Panc1 (cell line): ENCODE data around the gene CELF2. TPM values are rescaled to one million over a fixed set of nuclear protein-coding genes. Genes with fewer than 3 reads are reported as not detected.

Experiments
- ATAC-seq: fragments of 200-7000 bp; cut with Tn5 transposase; 2 replicates; pipeline ENCODE4 v1.9.1; 2020; ENCODE audit warnings: mild to moderate bottlenecking, moderate library complexity
- BruUV-seq: library from RNA; stranded (reverse); fragments of 400-500 nt; replicated peaks from 2 replicates; lab custom pipeline; 2021; lab: Mats Ljungman, UMichigan
- CTCF ChIA-PET: fragments of 300-600 bp; sonication (Branson Sonifier 250); formaldehyde crosslinking; loops from one replicate; lab custom pipeline; 2022; ENCODE audit warnings: antibody characterized with exemption; lab: Charles Lee
- POLR2A ChIA-PET: fragments of 300-600 bp; sonication (Branson Sonifier 250); formaldehyde crosslinking; loops from one replicate; lab custom pipeline; 2022; ENCODE audit warnings: antibody characterized with exemption; lab: Charles Lee
- DNase-seq: peaks from one replicate; pipeline ENCODE4 v3.0.0-alpha.2; 2010; ENCODE audit warnings: low read depth, low spot score
- H3K27ac ChIP-seq: 2 replicates; pipeline ENCODE4 v1.5.1; 2011; ENCODE audit warnings: mild to moderate bottlenecking, low read length, inconsistent platforms
- H3K27me3 ChIP-seq: fragments of 200-500 bp; sonication (Bioruptor generic); 2 replicates; pipeline ENCODE4 v1.6.0; 2014; ENCODE audit warnings: low read length, inconsistent platforms; ENCODE audit not compliant: control insufficient read depth, insufficient read depth
- H3K36me3 ChIP-seq: fragments of 200-500 bp; sonication (Bioruptor generic); 2 replicates; pipeline ENCODE4 v1.5.1; 2014; ENCODE audit warnings: inconsistent platforms, mild to moderate bottlenecking, low read length, moderate library complexity; ENCODE audit not compliant: control insufficient read depth, insufficient read depth
- H3K4me1 ChIP-seq: 2 replicates; pipeline ENCODE4 v1.5.1; 2011; ENCODE audit warnings: inconsistent platforms, mild to moderate bottlenecking, low read length, moderate library complexity; ENCODE audit not compliant: control insufficient read depth, insufficient read depth
- H3K4me3 ChIP-seq, 2 experiments: 2 replicates each; pipeline ENCODE4 v1.5.1; 2011 to 2012; ENCODE audit warnings: low read depth in 2 of 2, low read length in 2 of 2, mild to moderate bottlenecking in 2 of 2, inconsistent platforms in 1 of 2, moderate library complexity in 1 of 2
- H3K9me3 ChIP-seq: fragments of 200-500 bp; sonication (Bioruptor generic); 2 replicates; pipeline ENCODE4 v1.5.1; 2014; ENCODE audit warnings: low read depth, mild to moderate bottlenecking, inconsistent platforms, low read length, moderate library complexity; ENCODE audit not compliant: control insufficient read depth, insufficient read depth
- CTCF ChIP-seq: fragments of 450-650 bp; IDR thresholded peaks from 2 replicates; pipeline ENCODE4 v1.5.1; 2017; ENCODE audit warnings: mild to moderate bottlenecking
- POLR2AphosphoS5 ChIP-seq: IDR thresholded peaks from 2 replicates; pipeline ENCODE4 v1.6.1; 2012; ENCODE audit warnings: mild to moderate bottlenecking, low read depth, low read length, moderate library complexity
- REST ChIP-seq, 2 experiments: IDR thresholded peaks; 2 replicates each; pipeline ENCODE4 v1.6.1; 2011 to 2012; ENCODE audit warnings: low read depth in 2 of 2, control low read depth in 1 of 2, low read length in 1 of 2, mild to moderate bottlenecking in 1 of 2, moderate library complexity in 1 of 2; ENCODE audit not compliant: insufficient read depth in 1 of 2
- SIN3A ChIP-seq: IDR thresholded peaks from 2 replicates; pipeline ENCODE4 v1.6.1; 2012; ENCODE audit warnings: low read depth, mild to moderate bottlenecking, low read length, moderate library complexity, borderline replicate concordance; ENCODE audit not compliant: insufficient read depth
- TCF7L2 ChIP-seq: IDR thresholded peaks from 2 replicates; pipeline ENCODE4 v1.6.1; 2011; ENCODE audit warnings: mild to moderate bottlenecking, low read depth, low read length, inconsistent platforms
- in situ Hi-C: cut with HindIII; loops from 2 replicates; pipeline ENCODE4 v1.10.0; 2016; ENCODE audit warnings: low sequenced_read_pairs, low pct_unique_long_range_greater_than_20kb
- intact Hi-C: fragments of 100-400 bp; cut with micrococcal nuclease; formaldehyde crosslinking; loops from one replicate; pipeline ENCODE4 v1.10.0; 2022; ENCODE audit not compliant: unreplicated experiment
- total RNA-seq: library from RNA; stranded (reverse); gene quantifications from one replicate; pipeline ENCODE4 v1.2.1, GENCODE V29; 2021; ENCODE audit not compliant: unreplicated experiment

CELF2 gene
- total RNA-seq, 1 experiment from 2014 or later: 0.44 TPM

GRCh38 chr10:11237571-11237970 is 219.9 kb downstream of the CELF2 start:
- Histone ChIP-seq H3K27ac (no peak overlapping the region), H3K9me3 (no peaks in the 10 kb centered on the region), H3K4me3 (no peak overlapping the region), H3K36me3 (no peaks in the 10 kb centered on the region), H3K4me1 (no peaks in the 10 kb centered on the region), H3K27me3 (no peaks in the 10 kb centered on the region; the same call in 1 of the 2 replicates)
- TF ChIP-seq REST (IDR thresholded peaks at IDR 0.05; ENCODE audit: insufficient read depth in 1 of 2, low read depth in 2 of 2, low read length in 1 of 2) (no peak), SIN3A (no peak), CTCF (no peak), TCF7L2 (no peak)
- intact Hi-C loops (no loop called here), in situ Hi-C loops (no loop called here)
- no TSS peak for BruUV-seq
- ChIA-PET CTCF (no interaction called here), POLR2A (no interaction called here)
- no peak for DNase-seq
- ATAC-seq: no peak

- POLR2A ChIA-PET: no interaction called here
- Histone ChIP-seq H3K27ac (no peak overlapping the region), H3K9me3 (no peaks in the 10 kb centered on the region), H3K27me3 (no peaks in the 10 kb centered on the region; the same call in 1 of the 2 replicates), H3K36me3 (no peaks in the 10 kb centered on the region), H3K4me1 (no peaks in the 10 kb centered on the region), H3K4me3 (no peak overlapping the region)
- DNase-seq: no peak
- BruUV-seq: no TSS peak
- intact Hi-C loops: no loop called here
- ATAC-seq: no peak
- TF ChIP-seq REST (IDR thresholded peaks at IDR 0.05; ENCODE audit: insufficient read depth in 1 of 2, low read depth in 2 of 2, low read length in 1 of 2): no peak
- no peak for TF ChIP-seq POLR2AphosphoS5
- no peak for TF ChIP-seq SIN3A
- no peak for TF ChIP-seq TCF7L2
- CTCF ChIA-PET: no interaction called here
- in situ Hi-C loops: no loop called here
These were observed 221.2 kb downstream of the CELF2 start for GRCh38 chr10:11238893-11239292.
